SK-N-MC (cell line): ENCODE data around the gene PLIN1.

Source experiments
- EZH2 ChIP-seq: fragments of 200-600 bp; sonication (generic); IDR thresholded peaks from one replicate; pipeline ENCODE4 v1.6.1; 2017; ENCODE audit warnings: antibody characterized with exemption
- POLR2AphosphoS5 ChIP-seq: IDR thresholded peaks from 2 replicates; pipeline ENCODE4 v1.6.1; 2012; ENCODE audit warnings: mild to moderate bottlenecking, low read depth, low read length, borderline replicate concordance

DNA sequence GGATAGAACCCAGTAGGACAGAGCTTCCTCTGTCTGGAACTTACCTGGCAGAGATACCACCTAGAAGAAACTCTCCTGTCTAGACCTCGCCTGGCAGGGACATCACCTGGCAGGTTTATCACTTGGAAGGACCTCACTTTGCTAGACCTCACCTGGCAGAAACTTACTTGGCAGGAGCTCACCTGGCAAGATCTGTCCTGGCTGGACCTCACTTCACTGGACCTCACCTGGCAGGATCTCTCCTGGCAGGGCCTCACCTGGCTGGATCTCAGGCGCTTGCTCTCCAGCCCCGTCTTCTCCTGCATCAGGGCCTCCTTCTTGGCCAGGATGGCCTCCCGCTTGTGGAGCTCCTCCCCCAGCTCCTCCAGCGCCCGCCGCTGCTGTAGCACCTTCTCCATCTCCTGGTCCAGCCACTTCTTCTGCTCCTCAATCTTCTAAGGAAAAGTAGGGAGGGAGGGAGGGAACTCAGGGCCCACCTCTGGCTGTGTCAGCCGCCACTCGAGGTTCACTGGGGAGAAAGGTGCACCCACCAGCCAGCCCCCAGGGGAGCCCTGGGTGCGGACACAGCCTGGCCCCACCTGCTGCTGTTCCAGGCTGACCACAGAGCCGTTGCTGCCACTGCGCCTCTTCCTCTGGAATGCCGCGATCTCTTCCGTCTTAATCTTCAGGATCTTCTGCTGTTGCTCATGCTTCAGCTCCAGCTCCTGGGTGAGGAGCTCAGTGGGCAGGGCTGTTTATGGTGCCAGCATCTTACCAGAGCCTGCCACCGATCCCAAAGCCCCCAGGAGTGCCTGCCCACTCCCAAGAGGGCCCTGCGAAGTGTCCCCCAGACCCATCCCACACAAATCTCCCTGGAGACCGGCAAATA, 46.4 kb downstream of the PLIN1 start:
- TF ChIP-seq EZH2, result no peak
- no peak for TF ChIP-seq POLR2AphosphoS5
